Gastrocnemius medialis (tissue), 4 donors: ENCODE measurements around the gene MAML3.

ENCODE experiments used
- POLR2A ChIP-seq, 2 donors: fragments of 450-650 bp; IDR thresholded peaks; one replicate each; pipeline ENCODE4 v1.6.1; 2017; ENCODE audit warnings: antibody characterized with exemption in 2 of 2, mild to moderate bottlenecking in 2 of 2, moderate library complexity in 2 of 2
- TF ChIP-seq, protein P1 (sequence below), 5 experiments: fragments of 450-650 bp in 3 of 5; fragments of 200-600 bp in 2 of 5; sonication (generic) in 2 of 5; IDR thresholded peaks in 4 of 5; conservative IDR thresholded peaks in 1 of 5; 1 replicate in 4 of 5; 2 replicates in 1 of 5; pipeline ENCODE4 v1.5.1; 2016 to 2019; ENCODE audit warnings: antibody characterized with exemption in 5 of 5, mild to moderate bottlenecking in 3 of 5, moderate library complexity in 3 of 5

GRCh38 chr4:140102421-140102820, 51.6 kb downstream of the MAML3 start:
- TF ChIP-seq, protein P1, sequence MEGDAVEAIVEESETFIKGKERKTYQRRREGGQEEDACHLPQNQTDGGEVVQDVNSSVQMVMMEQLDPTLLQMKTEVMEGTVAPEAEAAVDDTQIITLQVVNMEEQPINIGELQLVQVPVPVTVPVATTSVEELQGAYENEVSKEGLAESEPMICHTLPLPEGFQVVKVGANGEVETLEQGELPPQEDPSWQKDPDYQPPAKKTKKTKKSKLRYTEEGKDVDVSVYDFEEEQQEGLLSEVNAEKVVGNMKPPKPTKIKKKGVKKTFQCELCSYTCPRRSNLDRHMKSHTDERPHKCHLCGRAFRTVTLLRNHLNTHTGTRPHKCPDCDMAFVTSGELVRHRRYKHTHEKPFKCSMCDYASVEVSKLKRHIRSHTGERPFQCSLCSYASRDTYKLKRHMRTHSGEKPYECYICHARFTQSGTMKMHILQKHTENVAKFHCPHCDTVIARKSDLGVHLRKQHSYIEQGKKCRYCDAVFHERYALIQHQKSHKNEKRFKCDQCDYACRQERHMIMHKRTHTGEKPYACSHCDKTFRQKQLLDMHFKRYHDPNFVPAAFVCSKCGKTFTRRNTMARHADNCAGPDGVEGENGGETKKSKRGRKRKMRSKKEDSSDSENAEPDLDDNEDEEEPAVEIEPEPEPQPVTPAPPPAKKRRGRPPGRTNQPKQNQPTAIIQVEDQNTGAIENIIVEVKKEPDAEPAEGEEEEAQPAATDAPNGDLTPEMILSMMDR (IDR thresholded peaks at IDR 0.05 in 4 of 5, conservative IDR thresholded peaks at IDR 0.05 in 1 of 5), result no peak
- no peak for TF ChIP-seq POLR2A (IDR thresholded peaks at IDR 0.05)
